ENCODE measurements around the gene RASL10A.

GRCh38 chr22:29319072-29319471 is 3.6 kb upstream of the RASL10A start:
- TF ChIP-seq CTCF (conservative IDR thresholded peaks at IDR 0.05) (no peak), ZFX (IDR thresholded peaks at IDR 0.05) (no peak)

All from C4-2B (cell line).